A549 (cell line): ENCODE measurements around the gene XPO6. TPM values are rescaled to one million over a fixed set of nuclear protein-coding genes. Genes with fewer than 3 reads are reported as not detected.
A peak's percentile ranks its signal among the peaks of the same experiment; 100 is the strongest.
"Not testable (repeated sequence)": the region's sequence is repeated elsewhere in the genome, so short reads cannot be mapped to it uniquely, and the experiment has no call there.

Experiments used
- ATAC-seq, 2 experiments: fragments of 200-7000 bp in 1 of 2; fragments of >200 bp in 1 of 2; cut with Nextera tagmentation in 1 of 2; cut with Tn5 transposase in 1 of 2; 3 replicates each; pipeline versions ENCODE4 v1.8.0 to v1.9.1; 2018 to 2020; ENCODE audit warnings: mild to moderate bottlenecking in 1 of 2, moderate library complexity in 1 of 2
- CTCF ChIA-PET: fragments of 300-600 bp; sonication (Branson Sonifier 250); formaldehyde crosslinking; extraction: SDS; loops from one replicate; lab custom pipeline; 2021; ENCODE audit warnings: antibody characterized with exemption, inconsistent platforms; lab: Yijun Ruan, JAX
- POLR2A ChIA-PET: fragments of 350-600 bp; formaldehyde crosslinking; extraction: SDS; loops from one replicate; lab custom pipeline; 2021; ENCODE audit warnings: antibody characterized with exemption, inconsistent platforms; lab: Yijun Ruan, JAX
- DNase-seq, 2 experiments: peaks; one replicate each; pipeline versions ENCODE4 v3.0.0 to v3.0.0-alpha.2; 2011 to 2016; ENCODE audit warnings: low read depth in 1 of 2, low spot score in 1 of 2
- FAIRE-seq: peaks from 2 replicates; lab custom pipeline; 2011; peaks lifted over from hg19 to GRCh38; lab: Jason Lieb, UNC
- H3K27ac ChIP-seq, 2 experiments: fragments of >200 bp; sonication (Bioruptor Twin); formaldehyde crosslinking; 3 replicates each; pipeline ENCODE4 v1.5.1; 2016 to 2017
- H3K4me1 ChIP-seq: fragments of >200 bp; sonication (Bioruptor Twin); formaldehyde crosslinking; 3 replicates; pipeline ENCODE4 v1.6.1; 2016
- H3K4me2 ChIP-seq: fragments of >200 bp; sonication (Bioruptor Twin); formaldehyde crosslinking; 3 replicates; pipeline ENCODE4 v1.6.1; 2016
- H3K4me3 ChIP-seq: fragments of >200 bp; sonication (Bioruptor Twin); formaldehyde crosslinking; 3 replicates; pipeline ENCODE4 v1.5.1; 2016
- H3K9me3 ChIP-seq: fragments of >200 bp; sonication (Bioruptor Twin); formaldehyde crosslinking; 3 replicates; pipeline ENCODE4 v1.6.1; 2016
- CBX2 ChIP-seq: fragments of 200-600 bp; sonication (generic); IDR thresholded peaks from 2 replicates; pipeline ENCODE4 v1.6.1; 2016; ENCODE audit warnings: low read depth, mild to moderate bottlenecking, borderline replicate concordance
- CTCF ChIP-seq: fragments of >200 bp; sonication (Bioruptor Twin); formaldehyde crosslinking; IDR thresholded peaks from 3 replicates; pipeline ENCODE4 v1.5.1; 2016
- EHF ChIP-seq: fragments of 250-450 bp; sonication (Bioruptor Pico); IDR thresholded peaks from 2 replicates; pipeline ENCODE4 v1.5.0; 2020; ENCODE audit warnings: mild to moderate bottlenecking
- EHMT2 ChIP-seq: fragments of 200-600 bp; sonication (generic); IDR thresholded peaks from 2 replicates; pipeline ENCODE4 v1.6.1; 2016; ENCODE audit warnings: antibody characterized with exemption, low read depth, mild to moderate bottlenecking, moderate library complexity
- FOXS1 ChIP-seq: fragments of 250-450 bp; sonication (Bioruptor Pico); IDR thresholded peaks from 2 replicates; pipeline ENCODE4 v1.5.0; 2020; ENCODE audit warnings: mild to moderate bottlenecking, moderate library complexity
- HEYL ChIP-seq: fragments of 250-450 bp; sonication (Bioruptor Pico); IDR thresholded peaks from 2 replicates; pipeline ENCODE4 v1.8.0; 2021; ENCODE audit warnings: mild to moderate bottlenecking, moderate library complexity
- JUNB ChIP-seq: fragments of >200 bp; sonication (Bioruptor Twin); formaldehyde crosslinking; IDR thresholded peaks from 2 replicates; pipeline ENCODE4 v1.6.1; 2016
- MAFK ChIP-seq: fragments of 450-650 bp; IDR thresholded peaks from 2 replicates; pipeline ENCODE4 v1.6.1; 2014; ENCODE audit not compliant: partially characterized antibody
- PHF8 ChIP-seq: fragments of 200-600 bp; sonication (generic); IDR thresholded peaks from 2 replicates; pipeline ENCODE4 v1.6.1; 2016; ENCODE audit warnings: low read depth, mild to moderate bottlenecking, antibody characterized with exemption, moderate library complexity, borderline replicate concordance
- POLR2A ChIP-seq: IDR thresholded peaks from 2 replicates; pipeline ENCODE4 v1.6.1; 2012; ENCODE audit warnings: mild to moderate bottlenecking, low read length
- RAD21 ChIP-seq, 2 experiments: fragments of >200 bp in 1 of 2; sonication (Bioruptor Twin) in 1 of 2; formaldehyde crosslinking in 1 of 2; IDR thresholded peaks in 1 of 2; conservative IDR thresholded peaks in 1 of 2; 2 replicates in 1 of 2; 3 replicates in 1 of 2; pipeline ENCODE4 v1.6.1; 2012 to 2018; ENCODE audit warnings: inconsistent platforms in 1 of 2
- RARB ChIP-seq: fragments of 250-450 bp; sonication (Bioruptor Pico); IDR thresholded peaks from 2 replicates; pipeline ENCODE4 v1.8.0; 2021; ENCODE audit warnings: mild to moderate bottlenecking, moderate library complexity
- RCOR1 ChIP-seq: fragments of 150-350 bp; IDR thresholded peaks from 2 replicates; pipeline ENCODE4 v1.6.1; 2014; ENCODE audit warnings: antibody characterized with exemption, low read length, low read depth
- REST ChIP-seq: fragments of 200-600 bp; sonication (generic); IDR thresholded peaks from 2 replicates; pipeline ENCODE4 v1.6.1; 2016; ENCODE audit warnings: antibody characterized with exemption, mild to moderate bottlenecking, moderate library complexity
- RFX5 ChIP-seq: fragments of 450-650 bp; IDR thresholded peaks from 2 replicates; pipeline ENCODE4 v1.7.1; 2014; ENCODE audit warnings: antibody characterized with exemption, mild to moderate bottlenecking, moderate library complexity
- SMC3 ChIP-seq: fragments of >200 bp; sonication (Bioruptor Twin); formaldehyde crosslinking; IDR thresholded peaks from 3 replicates; pipeline ENCODE4 v1.6.1; 2018; ENCODE audit warnings: inconsistent platforms
- TFCP2L1 ChIP-seq: fragments of 250-450 bp; sonication (Bioruptor Pico); IDR thresholded peaks from 2 replicates; pipeline ENCODE4 v1.5.0; 2021; ENCODE audit warnings: mild to moderate bottlenecking
- USF2 ChIP-seq: fragments of 450-650 bp; IDR thresholded peaks from 2 replicates; pipeline ENCODE4 v1.6.1; 2014; ENCODE audit warnings: antibody characterized with exemption
- ZNF302 ChIP-seq: fragments of 250-450 bp; sonication (Bioruptor Pico); IDR thresholded peaks from 2 replicates; pipeline ENCODE4 v1.9.0; 2021; ENCODE audit warnings: inconsistent platforms, mild to moderate bottlenecking, moderate library complexity
- ZSCAN20 ChIP-seq: fragments of 250-450 bp; sonication (Bioruptor Pico); IDR thresholded peaks from 2 replicates; pipeline ENCODE4 v1.8.0; 2022; ENCODE audit warnings: mild to moderate bottlenecking, moderate library complexity
- WGBS: methylation state at CpG from one replicate; pipeline ENCODE4 v1.1.6; 2017; ENCODE audit errors: missing lambda C conversion rate; 5-methylcytosine and 5-hydroxymethylcytosine counted together
- polyA plus RNA-seq, 4 experiments: library from polyadenylated mRNA; depleted of rRNA in 3 of 4; stranded (reverse); fragments of >200 nt; fragmentation: RNase III in 1 of 4; extraction: RNeasy Plus Mini Kit Qiagen cat#74134 plus additional on column Dnase treatment in 1 of 4; gene quantifications; 2 replicates in 3 of 4; 3 replicates in 1 of 4; pipeline ENCODE4 v1.2.3, GENCODE V29; 2011 to 2017

XPO6 gene
- polyA plus RNA-seq, 2 of the 4 experiments (the other 2 are of a cell fraction), result 63.0 to 108 TPM

- TF ChIP-seq REST, result no peak
Measured at GRCh38 chr16:28120754-28121153, 91.0 kb downstream of the XPO6 start (continued).

GRCh38 chr16:28118637-28119036 lies 93.1 kb downstream of the XPO6 start:
- Histone ChIP-seq H3K4me2 (no peak overlapping the region), H3K4me1 (no peaks in the 10 kb centered on the region), H3K9me3 (no peaks in the 10 kb centered on the region), H3K4me3 (no peak overlapping the region), H3K27ac (no peak overlapping the region)
- POLR2A ChIA-PET, result interaction anchor here (0.7 kb wide), 1 partner anchor 21 kb away, joined by 3 read pairs; no protein-coding TSS in a partner anchor
- WGBS, result 47% methylated on average over 2 of the region's 2 CpGs
- TF ChIP-seq MAFK (peak; percentile 80), CTCF (no peak)
- FAIRE-seq (no peak), ATAC-seq (no peak), DNase-seq (no peak)
- CTCF ChIA-PET, result no interaction called here

GRCh38 chr16:28117168-28117565 lies 94.6 kb downstream of the XPO6 start:
- Histone ChIP-seq H3K9me3 (no peaks in the 10 kb centered on the region), H3K4me2 (no peak overlapping the region), H3K4me3 (no peak overlapping the region), H3K27ac (no peak overlapping the region), H3K4me1 (no peaks in the 10 kb centered on the region)
- ATAC-seq (no peak), DNase-seq (no peak), FAIRE-seq (no peak)
- 92% methylated on average over 6 of the region's 6 CpGs for WGBS
- CTCF ChIA-PET, result no interaction called here
- TF ChIP-seq TFCP2L1 (no peak), HEYL (CRISPR knock-in tag) (no peak), ZNF302 (CRISPR knock-in tag) (no peak), PHF8 (no peak), ZSCAN20 (CRISPR knock-in tag) (no peak), RFX5 (no peak)
- POLR2A ChIA-PET, result no interaction called here

- POLR2A ChIA-PET, ATAC-seq, H3K4me3 ChIP-seq, H3K4me1 ChIP-seq, FAIRE-seq, DNase-seq, H3K27ac ChIP-seq, H3K4me2 ChIP-seq, H3K9me3 ChIP-seq: not testable (repeated sequence)
- WGBS, result 90% methylated on average over 6 of the region's 6 CpGs
- CTCF ChIA-PET, result interaction anchor here (1.7 kb wide), 1 partner anchor 45 kb away, joined by 4 read pairs; no protein-coding TSS in a partner anchor
Measured at GRCh38 chr16:28115866-28116265, 95.9 kb downstream of the XPO6 start.

- H3K4me1 ChIP-seq, result no peaks in the 10 kb centered on the region
- DNase-seq (no peak), FAIRE-seq (no peak), ATAC-seq (no peak)
- ChIA-PET POLR2A (no interaction called here), CTCF (interaction anchor here (0.6 kb wide), 1 partner anchor 105 kb away, joined by 3 read pairs; no protein-coding TSS in a partner anchor)
- no peak overlapping the region for H3K4me2 ChIP-seq
- no peak overlapping the region for H3K27ac ChIP-seq
- WGBS, result 93% methylated on average over 10 of the region's 10 CpGs
- no peaks in the 10 kb centered on the region for H3K9me3 ChIP-seq
- no peak overlapping the region for H3K4me3 ChIP-seq
- TF ChIP-seq ZNF302 (CRISPR knock-in tag) (no peak), SMC3 (no peak), FOXS1 (no peak), RARB (CRISPR knock-in tag) (no peak), HEYL (CRISPR knock-in tag) (no peak), USF2 (no peak), EHMT2 (no peak), POLR2A (no peak), RAD21 (conservative IDR thresholded peaks at IDR 0.05 in 1 of 2, IDR thresholded peaks at IDR 0.05 in 1 of 2) (no peak), EHF (no peak), JUNB (no peak), RCOR1 (no peak), ZSCAN20 (CRISPR knock-in tag) (no peak), CTCF (no peak), CBX2 (no peak), TFCP2L1 (no peak)
Measured at GRCh38 chr16:28112908-28113307, 98.9 kb downstream of the XPO6 start.
